GM19395 (cell line): Measurements from ENCODE around the gene MLXIP.
A peak's percentile ranks its signal among the peaks of the same experiment; 100 is the strongest.

Experiments
- ATAC-seq: cut with Tn5 transposase; IDR thresholded peaks from one replicate; pipeline ENCODE4 v1.9.1; 2021; ENCODE audit warnings: mild to moderate bottlenecking, moderate library complexity; ENCODE audit not compliant: unreplicated experiment

Gene MLXIP

DNA sequence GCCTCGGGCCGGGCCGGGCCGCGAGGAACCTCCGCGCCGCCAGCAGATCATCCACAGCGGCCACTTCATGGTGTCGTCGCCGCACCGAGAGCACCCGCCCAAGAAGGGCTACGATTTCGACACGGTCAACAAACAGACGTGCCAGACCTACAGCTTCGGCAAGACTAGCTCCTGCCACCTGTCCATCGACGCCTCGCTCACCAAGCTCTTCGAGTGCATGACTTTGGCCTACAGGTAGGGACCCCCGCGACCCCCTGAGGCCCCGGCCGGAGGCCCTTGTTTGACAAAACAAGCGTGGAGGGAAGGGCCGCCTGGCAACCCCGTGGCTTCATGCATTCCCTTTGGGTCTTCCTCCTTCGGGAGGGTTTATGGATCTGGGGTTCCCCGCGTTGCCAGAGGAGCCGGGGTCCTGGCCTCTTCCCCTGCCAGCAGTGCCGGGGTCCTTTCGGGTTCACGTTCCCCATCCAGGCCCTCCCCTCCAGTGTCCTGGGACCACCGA is 526 bp downstream of the MLXIP start:
- no peak for ATAC-seq

DNA sequence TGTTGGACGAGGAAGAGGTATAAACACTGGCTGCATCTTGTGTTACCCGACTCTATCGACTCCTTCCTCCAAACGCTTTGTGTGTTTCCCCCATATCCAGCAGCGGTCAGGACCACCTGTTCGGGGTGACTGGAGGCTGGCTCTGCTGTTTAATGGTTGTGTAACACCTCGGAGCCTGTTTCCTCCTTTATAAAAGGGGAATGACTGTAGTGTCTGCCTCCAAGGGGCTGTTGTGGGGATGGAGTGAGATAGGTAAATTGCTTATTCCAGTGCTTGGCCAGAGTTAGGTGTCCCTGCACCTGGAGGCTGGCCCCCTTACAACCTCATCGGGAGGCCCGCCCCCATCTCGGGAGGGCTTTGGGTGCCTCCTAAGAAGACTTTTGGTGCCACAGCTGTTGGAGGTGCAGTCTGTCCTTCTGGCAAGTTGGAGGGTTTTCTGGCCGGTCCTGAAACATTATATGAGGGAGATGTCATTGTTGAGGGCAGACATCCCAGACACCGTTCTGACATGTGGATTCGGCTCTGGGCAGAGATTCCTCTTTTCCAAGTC is 1.1 kb downstream of the MLXIP start:
- no peak for ATAC-seq

DNA sequence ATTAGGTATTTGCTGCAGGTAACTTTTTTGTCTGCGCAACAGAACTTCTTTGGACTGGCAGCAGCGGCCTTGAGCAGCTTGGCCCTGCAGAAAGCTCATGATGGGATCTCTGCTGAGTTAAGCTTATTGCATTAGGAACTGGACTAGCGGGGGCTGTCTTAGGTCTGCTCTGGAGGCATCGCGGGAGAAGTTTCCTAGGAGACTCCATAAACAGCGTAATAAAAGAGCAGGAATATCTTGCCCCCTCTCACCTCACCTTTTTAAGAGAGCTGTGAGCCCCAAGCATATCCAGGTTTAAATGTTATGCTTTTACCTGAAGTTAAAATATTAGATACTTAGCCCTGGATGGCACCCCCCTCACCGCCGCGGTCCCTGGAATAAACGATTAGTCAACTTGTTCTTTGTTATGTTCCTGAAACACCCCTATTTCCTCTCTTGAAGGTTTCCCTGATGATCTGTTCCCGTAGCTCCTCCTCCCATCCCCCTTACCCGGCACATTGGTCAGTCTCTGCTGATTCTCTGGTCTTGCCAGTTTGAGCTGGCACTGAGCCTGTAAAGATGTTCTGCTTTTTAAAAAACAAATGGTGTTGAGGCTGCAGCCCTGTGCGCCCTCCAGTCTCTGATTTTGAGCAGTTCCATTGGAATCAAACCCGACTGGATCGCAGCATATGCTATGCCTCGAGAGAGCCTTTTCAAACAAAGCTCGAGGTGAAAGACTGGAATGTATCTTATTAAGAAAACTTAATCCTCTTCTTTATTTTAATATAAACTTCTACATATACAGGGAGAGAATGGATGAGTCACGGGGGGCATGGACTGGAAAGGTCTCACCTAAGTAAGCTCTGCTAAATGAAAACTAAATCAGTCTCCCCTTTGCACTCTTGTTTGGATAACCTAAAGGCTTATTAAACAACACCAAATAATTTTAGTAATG is 1.9 kb downstream of the MLXIP start:
- no peak for ATAC-seq

DNA sequence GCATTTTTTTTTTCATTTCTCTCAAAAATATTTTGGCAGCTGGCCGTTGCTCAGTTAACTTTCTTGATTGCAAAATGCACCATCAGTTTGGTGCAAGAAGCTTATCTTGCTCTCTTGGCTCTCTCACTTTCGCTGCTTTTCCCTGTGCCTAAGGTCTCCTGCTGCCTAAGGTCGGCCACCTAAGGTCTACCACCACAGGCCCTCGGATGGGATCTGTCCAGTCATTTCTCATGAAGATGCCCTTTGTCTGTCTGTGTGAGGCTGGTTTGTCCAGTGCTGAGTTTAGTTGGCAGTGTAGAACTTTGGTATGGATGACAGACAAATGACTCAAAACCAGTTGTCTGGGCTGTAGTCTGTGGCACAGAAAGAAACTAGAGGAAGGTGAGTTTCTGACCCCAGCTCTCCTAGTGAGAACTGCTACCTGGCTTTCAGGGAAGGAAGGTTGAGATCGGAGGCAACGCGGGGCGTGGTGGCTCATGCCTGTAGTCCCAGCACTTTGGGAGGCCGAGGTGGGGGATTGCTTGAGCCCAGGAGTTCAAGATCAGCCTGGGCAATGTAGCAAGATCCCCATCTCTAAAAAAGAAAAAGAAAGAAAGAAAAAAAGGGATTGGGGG is 2.6 kb downstream of the MLXIP start:
- ATAC-seq, result no peak

DNA sequence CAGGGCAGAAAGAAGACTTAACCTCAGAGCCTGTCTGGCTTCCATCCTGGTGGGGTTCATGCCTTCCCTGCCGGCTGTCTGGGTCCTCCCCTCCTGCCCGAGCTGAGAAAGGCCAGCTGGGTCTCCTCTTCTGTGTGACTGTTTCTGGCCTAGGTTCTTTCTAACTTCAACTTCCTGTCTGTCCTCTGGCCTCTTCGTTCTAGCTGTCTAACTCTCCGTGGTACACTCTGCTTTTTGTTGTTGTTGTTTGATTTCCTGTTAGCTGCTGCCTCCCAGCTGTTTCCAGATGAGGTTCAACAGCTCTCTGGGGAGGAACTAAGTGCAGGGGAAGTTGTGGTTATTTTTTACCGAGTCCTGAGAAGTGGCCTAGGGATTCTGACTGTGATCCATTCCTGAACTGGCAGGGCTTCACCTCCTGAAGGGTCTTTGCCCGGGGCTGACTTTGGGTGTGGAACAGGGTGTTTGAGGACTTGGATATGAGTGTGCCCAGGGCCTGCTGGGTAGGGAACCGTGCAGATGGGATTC is 3.2 kb downstream of the MLXIP start:
- ATAC-seq, result peak; percentile 60

DNA sequence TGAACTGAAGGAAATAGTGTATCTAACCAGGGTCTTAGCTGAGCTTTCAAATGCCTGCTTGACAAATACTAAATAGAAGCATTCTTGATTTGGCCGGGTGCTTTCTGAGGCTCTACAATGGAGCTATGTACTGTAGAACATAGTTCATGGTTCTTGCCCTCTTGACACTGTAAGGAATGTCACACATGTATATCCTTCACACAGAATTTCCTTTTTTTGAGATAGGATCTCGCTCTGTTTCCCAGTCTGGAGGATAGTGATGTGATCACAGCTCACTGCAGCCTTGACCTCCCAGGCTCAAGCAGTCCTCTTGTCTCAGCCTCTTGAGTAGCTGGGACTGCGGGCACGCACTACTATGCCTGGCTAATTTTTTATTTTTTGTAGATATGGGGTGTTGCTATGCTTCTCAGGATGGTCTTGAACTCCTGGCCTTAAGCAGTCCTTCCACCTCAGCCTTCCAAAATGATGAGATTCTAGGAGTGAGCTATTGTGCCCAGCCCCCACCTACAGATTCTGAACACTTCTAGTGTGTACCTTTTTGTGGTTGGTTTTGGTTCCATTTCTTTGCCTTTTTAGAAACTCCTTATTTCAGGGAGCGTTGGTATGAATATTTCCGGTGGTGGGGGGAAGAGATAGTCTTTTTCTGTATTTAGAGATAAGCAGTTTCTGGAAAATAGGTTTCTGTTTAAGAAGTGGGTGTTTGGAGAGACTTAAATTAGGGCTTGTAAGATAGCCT is 4.2 kb downstream of the MLXIP start:
- ATAC-seq, result no peak

DNA sequence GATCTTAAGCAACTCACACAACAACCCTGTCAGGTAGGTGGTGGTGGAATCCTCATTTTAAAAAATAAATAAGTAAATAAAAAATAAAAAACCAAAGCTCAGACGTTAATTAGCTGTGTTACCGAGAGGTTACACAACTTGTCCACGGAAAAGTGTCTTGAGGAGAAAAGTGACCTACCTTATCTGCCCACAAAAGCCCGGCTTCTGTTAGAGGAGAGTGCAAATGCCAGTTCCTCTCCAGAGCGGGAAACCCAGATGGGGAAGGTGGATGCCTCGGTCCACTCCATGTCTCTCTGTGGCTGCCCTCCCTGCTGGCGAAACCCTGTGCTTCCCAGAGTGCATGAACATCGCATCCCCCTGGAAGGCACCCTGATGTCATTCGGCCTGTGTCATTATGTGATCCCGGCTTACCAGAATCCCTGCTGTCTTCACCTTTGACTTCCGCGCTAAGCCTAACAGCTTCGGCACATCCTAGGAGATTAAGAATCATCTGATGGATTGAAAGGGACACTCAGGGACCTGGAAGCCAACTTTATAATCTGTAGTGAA is 6.4 kb downstream of the MLXIP start:
- ATAC-seq, result no peak

DNA sequence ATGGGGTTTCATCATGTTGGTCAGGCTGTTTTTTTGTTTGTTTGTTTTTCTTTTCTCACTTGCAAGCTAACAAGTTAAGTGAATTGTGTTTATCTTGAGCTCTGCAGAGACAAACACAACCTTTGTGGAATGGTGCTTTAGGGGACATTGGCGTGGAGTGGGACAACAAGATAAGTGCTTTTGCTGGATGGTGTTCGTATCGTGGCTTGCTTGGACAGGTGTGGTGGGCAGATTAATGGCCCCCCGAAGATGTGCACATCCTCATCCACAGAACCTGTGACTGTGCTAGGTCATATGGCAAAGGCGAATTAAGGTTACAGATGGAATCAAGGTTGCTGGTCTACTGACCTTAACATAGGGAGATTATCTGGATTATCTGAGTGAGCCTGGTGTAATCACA is 7.0 kb downstream of the MLXIP start:
- ATAC-seq, result no peak

DNA sequence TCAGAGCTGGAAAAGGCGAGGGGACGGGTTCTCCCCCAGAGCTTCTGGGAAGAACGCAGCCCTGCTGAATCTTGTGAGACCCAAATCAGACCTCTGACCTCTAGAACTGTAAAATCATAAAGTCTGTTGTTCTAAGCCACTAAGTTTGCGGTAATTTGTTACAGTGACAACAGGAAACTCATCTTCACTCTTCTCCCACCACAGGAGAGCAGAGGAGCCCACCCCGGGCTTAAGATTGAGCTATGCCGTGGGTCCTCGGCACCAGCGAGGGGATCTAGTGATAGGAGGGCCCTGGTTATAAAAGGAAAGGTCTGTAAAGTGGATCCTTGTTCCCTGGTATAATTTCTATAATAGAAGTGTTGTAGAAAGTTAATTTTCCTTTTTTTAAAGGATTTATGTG is 7.6 kb downstream of the MLXIP start:
- no peak for ATAC-seq

DNA sequence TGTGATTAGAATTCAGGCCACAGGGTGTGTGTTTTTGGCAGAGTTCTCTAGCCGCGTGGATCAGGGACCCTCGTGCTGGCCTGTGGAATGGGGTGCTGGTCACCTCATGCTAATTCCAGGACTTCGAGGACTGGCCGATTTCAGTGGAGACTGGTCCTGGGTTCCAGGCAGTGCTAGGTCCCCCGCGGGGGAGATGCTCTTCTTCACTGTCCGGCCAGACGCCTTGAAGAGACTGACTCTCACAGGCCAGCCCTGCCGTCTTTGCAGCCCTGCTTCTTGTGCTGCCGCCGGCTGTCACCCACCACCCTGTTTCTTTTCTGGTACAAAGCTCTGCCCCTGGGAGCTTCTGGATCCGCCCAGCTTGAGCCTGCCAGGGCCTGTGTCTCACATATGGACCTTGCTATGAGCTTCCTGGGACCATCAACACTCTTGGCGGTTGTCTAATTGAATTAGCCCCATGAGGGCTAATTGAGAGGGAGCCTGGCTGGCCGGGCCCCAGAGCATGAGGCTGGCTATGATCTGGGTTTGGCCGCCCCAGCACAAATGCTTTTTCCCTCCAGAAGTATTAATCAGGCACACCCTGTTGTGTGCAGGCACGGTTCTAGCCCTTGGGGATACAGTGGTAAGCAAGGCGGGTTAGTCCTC is 8.2 kb downstream of the MLXIP start:
- no peak for ATAC-seq

DNA sequence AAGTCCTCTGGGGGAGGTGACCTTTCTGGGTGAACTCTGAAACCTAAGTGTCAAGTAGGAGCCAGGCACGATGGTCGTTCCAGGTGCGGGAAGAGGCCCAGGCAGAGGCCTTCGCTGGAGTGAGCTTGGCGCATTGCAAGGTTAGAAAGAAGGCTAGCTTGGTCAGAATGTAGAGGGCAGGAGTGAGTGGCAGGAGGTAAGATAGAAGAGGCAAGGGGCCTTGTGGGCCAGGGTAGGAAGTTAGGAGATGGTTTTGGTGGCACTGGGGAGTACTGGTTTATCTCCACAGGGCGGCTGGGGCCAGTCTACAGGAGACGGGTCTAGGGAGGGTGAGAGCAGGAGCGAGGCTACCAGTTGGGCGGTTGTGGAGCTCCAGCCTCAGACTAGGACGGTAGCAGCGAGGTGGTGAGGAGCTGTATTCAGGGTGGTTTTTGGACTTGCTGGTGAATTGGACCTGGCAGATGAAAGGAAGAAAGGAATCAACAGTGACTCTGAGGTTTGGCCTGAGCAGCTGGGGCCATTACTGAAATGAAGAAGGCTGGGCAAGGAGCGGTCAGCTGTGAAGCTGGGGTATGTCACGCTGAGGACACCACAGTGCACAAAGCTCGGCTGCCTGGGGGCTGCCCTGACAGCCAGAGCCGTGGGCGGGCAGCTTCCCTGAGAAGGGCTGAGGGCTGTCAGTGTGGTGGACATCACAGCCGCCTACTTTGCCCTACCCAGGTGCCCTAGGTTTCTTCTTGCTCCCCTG is 9.0 kb downstream of the MLXIP start:
- ATAC-seq, result no peak

DNA sequence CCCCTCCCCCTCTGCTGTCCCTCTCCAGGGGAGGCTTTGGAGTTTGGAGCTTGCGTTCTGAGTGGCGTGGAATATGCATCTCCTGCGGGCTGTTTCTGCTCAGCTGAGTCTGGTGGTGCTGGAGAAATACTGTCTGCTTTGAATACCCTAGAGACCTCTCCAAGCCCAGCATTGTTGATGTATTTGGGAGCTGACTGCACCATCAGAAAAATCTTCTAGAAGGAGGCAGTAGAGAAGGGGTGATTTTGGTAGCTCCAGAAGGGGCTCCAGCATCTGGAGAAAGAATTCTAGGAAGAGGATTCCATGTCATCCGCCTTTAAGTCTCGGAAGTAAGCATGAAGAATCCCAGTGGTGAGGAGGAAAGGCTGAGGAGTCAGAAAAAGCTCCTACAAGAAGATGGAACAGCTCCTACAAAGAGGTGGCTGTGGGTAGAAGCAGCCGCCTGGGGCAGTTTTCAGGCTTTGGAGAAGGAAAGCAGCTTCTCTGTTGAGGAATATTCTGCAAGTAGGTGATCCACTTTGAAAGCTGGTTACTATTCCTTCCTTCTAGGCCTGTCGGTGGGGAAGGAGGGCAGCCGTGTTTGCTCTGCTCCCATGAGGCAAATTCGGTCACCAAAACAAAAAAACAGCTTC is 9.7 kb downstream of the MLXIP start:
- no peak for ATAC-seq

DNA sequence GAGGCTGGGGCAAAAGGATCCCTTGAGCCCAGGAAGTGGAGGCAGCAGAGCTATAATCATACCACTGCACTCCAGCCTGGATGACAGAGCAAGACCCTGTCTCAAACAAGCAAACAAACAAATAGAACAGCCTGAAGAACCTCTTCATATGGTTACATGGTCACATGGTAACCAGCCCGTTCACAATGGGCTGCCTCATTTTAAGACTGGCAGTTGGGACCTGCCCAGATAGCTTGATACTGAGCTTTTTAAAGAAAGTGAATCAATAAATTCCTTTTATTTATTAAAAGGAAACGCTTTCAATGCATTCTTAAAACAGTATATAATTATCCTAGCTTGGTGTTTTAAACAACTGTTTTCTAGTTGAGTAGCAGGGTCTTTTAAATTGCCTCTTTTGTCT is 10.5 kb downstream of the MLXIP start:
- ATAC-seq, result no peak

DNA sequence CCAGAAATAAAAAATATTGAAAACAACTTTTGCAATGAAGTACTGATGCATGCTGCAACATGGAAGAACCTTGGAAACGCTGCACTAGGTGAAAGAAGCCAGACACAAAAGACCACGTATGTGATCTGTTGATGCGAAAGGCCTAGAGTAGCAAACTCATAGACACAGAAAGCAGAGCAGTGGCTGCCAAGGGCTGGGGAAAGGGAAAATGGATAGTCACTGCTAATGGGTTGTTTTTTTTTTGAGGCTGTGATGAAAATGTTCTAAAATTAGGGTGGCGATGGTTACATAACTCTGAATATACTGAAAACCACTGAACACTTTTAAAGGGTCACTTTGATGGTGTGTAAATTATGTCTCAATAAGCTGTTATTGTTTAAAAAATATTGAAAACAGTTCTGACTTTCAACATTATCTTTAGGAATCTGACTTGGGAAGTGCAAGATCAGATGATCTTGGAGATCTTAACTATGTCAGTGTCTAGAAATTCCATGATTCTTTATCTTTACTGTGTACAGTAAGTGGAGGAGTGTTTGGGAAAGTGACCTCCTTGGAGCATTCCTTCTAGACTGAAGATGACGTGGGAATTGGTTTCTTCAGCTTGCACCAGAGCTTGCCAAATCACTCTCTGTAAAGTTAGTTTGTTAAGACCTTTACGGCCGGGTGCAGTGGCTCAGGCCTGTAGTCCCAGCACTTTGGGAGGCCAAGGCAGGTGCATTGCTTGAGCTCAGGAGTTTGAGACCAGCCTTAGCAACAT is 12.4 kb downstream of the MLXIP start:
- ATAC-seq, result no peak

DNA sequence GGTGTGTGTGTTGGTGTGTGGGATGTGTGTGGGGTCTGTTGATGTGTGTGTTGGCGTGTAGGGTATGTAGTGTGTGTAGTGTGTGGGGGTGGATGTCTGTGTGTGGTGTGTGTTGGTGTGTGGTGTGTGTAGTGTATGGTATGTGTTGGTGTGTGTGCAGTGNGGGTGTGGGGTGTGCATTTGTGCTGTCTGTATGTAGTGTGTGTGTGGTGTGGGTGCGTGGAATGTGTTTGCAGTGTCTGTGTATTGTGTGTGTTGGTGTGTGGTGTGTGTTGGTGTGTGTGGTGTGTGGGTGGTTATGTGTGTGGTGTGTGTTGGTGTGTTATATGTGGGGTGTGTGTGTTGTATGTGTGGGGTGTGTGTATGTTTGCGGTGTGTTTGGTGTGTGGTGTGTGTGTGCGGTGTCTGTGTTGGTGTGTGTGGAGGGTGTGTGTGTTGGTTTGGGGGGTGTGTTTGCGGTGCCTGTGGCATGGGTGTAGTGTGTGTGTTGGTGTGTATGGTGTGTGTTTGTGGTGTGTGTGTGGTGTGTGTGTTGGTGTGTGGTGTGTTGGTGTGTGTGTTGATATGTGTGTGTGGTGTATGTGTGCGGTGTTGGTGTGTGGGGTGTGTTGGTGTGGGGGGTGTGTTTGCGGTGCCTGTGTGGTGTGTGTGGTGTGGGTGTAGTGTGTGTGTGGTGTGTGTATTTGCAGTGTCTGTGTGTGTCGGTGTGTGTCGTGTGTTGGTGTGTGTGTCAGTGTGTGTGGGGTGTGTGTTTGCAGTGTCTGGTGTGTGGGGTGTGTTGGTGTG is 14.7 kb downstream of the MLXIP start:
- no peak for ATAC-seq

DNA sequence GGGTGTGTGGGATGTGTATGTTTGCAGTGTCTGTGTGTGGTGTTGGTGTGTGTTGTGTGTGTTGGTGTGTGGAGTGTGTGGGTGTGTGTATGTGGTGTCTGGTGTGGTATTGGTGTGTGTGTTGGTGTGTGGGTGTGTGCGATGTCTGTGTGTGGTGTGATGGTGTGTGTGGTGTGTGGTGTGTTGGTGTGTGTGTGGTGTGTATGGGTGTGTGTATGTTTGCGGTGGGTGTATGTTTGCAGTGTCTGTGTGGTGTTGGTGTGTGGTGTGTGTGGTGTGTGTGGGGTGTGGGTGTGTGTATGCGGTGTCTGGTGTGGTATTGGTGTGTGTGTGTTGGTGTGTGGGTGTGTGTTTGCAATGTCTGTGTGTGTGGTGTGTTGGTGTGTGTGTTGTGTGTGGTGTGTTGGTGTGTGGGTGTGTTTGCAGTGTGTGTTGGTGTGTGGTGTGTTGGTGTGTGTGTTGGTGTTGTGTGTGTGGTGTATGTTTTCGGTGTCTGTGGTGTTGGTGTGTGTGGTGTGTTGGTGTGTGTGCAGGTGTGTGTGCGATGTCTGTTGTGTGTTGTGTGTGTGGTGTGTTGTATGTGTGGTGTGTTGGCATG is 15.7 kb downstream of the MLXIP start:
- no peak for ATAC-seq
